Glomerular visceral epithelial cell (primary cell): ENCODE measurements around the gene KCTD5.

ENCODE experiments used
- DNase-seq: peaks from one replicate; pipeline ENCODE4 v3.0.0-alpha.2; 2016; ENCODE audit errors: extremely low spot score

The KCTD5 gene

DNA sequence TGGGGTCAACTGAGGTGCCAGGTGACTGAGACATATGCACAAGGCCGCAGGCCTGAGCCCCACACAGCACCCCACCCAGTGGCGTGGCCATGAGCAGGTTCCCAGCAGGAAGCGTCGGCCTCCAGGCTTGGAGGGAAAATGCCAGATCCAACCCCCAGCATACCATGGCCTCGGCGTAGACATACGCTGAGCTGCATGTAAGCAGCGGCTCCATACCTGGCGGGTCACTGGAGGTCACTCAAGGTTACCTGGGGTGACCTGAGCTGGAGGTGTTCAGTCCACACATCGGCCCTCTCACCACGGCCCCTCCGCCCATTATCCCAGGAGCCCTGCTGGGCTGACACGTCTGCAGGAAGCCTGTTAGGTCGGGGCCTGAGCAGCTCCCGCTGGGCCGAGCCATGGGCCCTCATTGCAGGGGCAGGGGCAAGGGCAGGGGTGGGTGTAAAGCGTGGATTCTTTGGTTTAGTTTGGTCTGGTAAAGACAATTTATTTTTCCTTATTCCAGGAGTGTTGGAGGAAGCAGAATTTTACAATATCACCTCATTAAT, 15.2 kb downstream of the KCTD5 start:
- DNase-seq: no peak

- no peak for DNase-seq
These were observed 16.0 kb downstream of the KCTD5 start for GRCh38 chr16:2698103-2698870.

- DNase-seq: no peak
These were observed 16.8 kb downstream of the KCTD5 start for GRCh38 chr16:2698965-2699750.

- no peak for DNase-seq
These were observed 17.7 kb downstream of the KCTD5 start for GRCh38 chr16:2699791-2700600.

GRCh38 chr16:2700786-2701185, 18.5 kb downstream of the KCTD5 start:
- DNase-seq: no peak

DNA sequence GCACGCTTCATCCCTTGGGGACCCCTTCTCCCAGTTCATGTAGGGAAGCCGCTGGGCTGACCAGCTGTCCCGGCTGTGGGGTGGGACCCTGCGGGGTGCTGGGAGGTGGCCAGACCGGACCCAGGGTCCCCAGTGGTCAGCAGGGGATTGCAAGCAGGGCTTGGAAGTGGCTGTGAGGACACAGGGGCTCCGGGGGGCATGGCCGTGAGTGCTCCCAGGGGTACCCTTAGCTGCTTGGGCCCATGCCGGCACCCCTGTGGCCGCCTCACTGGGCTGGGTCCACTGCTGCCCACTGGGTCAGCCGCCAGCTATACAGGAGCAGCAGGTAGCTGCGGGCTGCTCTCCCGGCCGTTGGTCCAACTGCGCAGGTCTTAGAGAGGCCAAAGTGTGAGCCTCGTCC, 18.9 kb downstream of the KCTD5 start:
- no peak for DNase-seq

- no peak for DNase-seq
These were observed 19.6 kb downstream of the KCTD5 start for GRCh38 chr16:2701713-2702437.

GRCh38 chr16:2702438-2702825, 20.1 kb downstream of the KCTD5 start:
- DNase-seq: no peak

- DNase-seq: no peak
These were observed 20.8 kb downstream of the KCTD5 start for GRCh38 chr16:2702871-2703745.

DNA sequence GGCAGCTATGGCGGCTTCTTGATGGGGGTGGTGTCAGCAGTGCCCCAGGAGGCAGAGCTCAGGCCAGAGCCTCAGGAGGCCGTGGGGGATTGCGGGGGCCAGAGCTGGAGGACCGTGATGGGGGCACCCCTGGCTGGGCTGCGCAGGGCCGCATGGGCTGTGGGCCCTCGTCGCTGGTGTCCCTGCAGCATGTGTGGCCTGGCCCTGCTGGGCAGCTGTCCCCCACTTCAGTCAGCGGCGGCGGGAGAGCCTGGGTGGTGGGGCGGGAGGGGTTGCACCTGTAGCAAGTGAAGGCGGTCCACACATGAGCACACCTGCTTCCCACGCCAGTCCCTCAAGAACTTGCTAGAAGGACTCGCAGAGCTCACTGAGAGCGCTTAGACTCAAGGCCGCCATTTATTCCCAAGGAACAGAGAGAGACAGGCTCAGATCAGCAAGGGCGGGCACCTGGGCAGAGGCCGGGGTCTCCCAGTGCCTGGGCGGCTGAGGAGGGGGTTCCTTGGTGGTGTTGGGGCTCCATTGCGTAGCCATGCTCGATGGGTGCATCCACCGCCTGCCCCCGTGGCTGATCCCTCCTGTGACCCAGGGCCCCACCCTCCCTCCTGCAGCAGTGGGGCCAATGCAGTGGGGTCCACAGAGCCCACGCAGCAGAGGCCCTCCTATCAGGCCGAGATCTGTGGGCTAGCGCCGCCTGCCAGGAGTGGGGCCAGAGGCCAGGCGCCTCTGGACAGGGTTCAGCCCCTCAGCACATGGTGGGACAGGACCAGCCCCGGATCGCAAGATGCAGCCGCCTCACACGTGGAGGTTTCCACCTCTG, 22.1 kb downstream of the KCTD5 start:
- DNase-seq: no peak

GRCh38 chr16:2704983-2705275, 22.6 kb downstream of the KCTD5 start:
- no peak for DNase-seq

DNA sequence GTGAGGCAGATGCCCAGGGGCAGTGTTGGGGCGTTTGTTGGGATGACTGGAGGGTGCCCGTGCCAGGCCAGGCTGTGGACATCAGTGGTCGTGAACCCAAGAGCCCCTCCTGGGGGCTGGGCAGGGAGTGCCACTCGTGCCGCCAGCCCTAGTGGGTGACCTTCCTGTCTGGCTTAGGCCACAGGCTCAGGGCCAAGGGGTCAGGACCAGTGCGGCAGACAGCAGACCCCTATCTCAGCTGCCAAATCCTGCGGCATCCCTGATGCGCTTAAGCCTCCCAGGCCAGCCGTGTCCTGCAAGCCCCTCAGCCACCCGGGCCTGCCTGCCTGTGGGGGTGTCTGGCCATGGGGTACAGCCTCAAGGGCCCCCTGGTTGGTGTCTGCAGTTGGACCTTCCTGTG, 23.0 kb downstream of the KCTD5 start:
- no peak for DNase-seq

- DNase-seq: no peak
These were observed 23.8 kb downstream of the KCTD5 start for GRCh38 chr16:2706085-2706484.

DNA sequence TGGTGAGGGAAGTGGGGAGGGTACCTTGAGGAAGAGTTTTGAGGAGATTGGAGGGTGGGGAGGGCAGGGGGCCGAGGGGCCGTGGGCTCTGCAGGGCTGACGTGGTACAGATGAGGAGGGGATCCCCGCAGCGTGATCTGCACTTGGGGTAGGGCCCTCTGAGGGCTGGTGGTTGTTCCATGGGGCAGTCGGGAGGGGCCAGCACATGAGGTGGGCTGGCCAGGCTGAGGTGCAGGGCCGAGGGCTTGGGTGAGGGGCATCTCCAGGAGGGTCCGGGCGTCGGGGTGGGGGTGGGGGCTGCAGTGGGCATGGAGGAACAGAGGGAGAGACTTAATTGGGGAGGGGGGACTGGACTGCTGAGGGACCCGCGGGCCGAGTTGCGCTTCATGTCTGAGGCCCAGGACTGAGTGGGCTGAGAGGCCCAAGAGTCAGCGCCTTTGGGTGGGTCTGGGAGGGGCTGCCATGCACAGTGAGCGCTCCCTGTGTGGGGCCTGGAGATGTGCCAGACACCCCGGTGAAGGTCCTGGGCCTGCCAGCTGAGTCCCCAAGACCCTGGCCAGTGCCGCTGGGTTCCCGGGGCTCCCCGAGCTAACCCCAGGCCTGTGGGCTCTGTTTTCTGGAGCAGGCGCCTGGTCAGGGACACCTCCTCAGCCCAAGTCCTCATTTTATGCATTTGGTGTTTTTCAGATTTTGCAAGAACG, 24.4 kb downstream of the KCTD5 start:
- DNase-seq: no peak

GRCh38 chr16:2707368-2708289, 25.3 kb downstream of the KCTD5 start:
- no peak for DNase-seq

DNA sequence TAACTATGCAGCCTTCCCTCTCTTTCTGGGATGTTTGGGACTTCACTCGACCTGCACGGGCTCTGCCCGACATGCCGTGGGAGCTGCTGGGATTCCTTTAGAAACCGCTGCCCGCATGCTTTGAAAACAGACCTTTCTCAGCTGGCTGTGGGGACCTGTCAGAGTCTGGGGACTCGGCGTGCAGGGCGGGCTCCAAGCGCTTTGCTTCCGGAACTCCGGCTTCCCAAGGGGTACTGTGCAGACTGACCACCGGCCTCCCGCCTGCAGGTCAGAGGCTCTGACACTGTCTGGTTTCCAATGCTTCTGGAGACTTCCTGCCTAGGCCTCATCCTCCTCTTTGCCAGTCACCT, 25.9 kb downstream of the KCTD5 start:
- no peak for DNase-seq

DNA sequence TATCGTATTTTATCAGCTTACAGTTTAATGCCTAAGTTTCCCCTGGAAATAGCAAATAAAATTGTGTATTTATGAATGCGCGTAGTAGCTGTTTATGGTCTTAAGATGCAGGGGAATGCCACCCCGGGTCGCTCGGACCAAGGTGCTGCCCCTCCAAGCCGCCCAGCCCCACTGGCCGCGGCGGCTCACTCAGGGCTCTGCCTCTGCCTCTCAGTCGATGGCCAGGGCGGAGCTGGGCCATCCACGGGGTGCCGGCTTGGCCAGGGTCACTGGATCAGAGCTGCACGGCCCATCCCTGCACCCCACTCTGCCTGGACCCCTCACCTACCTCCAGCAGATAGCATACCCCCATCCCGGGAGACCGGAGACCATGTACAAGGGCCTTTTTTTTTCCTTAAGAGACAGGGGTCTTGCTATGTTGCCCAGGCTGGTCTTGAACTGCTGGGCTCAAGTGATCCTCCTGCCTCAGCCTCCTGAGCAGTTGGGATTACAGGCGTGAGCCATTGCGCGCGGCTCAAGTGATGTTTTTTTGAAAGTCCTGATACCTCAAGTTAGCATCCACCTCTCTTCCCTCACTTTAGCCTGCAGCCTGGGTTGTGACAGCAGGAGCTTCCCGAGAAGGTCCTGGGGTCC, 26.7 kb downstream of the KCTD5 start:
- DNase-seq: no peak

DNA sequence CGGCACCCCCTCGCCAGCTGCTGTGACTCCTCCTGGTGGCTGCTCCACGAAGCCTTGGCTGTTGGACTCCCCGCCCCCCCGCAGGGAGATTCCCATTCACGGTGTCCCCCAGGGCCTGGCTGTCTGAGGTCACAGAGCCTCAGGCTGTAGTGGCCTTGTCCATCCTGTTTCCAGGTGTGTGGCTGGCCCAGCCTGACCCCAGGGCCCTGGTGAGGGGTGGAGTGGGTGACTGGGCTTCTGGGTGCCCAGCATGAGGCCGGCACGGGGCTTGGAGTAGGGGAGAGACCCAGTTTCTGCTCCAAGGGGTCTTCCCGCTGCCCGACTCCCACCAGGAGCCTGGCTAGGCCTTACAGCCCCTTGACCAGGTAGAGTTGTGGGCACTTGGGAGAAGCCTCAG, 27.3 kb downstream of the KCTD5 start:
- no peak for DNase-seq
